WTC11 (cell line): ENCODE results near the gene MELK. TPM values are rescaled to one million over a fixed set of nuclear protein-coding genes. Genes with fewer than 3 reads are reported as not detected.

Experiments
- ATAC-seq: fragments of 200-7000 bp; cut with Tn5 transposase; 2 replicates; pipeline ENCODE4 v1.10.0; 2021; ENCODE audit warnings: mild to moderate bottlenecking, moderate library complexity
- CTCF ChIA-PET: fragments of 300-600 bp; sonication (Branson Sonifier 250); formaldehyde crosslinking; loops from one replicate; lab custom pipeline; 2021; ENCODE audit warnings: antibody characterized with exemption; lab: Charles Lee
- POLR2A ChIA-PET: fragments of 350-600 bp; sonication (Branson Sonifier 250); formaldehyde crosslinking; loops from one replicate; lab custom pipeline; 2021; ENCODE audit warnings: antibody characterized with exemption; lab: Charles Lee
- DNase-seq: peaks from one replicate; pipeline ENCODE4 v3.0.0; 2021; ENCODE audit warnings: low spot score
- H3K27ac Mint-ChIP-seq: 2 replicates; pipeline ENCODE4 v1.8.0; 2021; ENCODE audit warnings: mixed read lengths
- H3K27me3 Mint-ChIP-seq: 2 replicates; pipeline ENCODE4 v1.8.0; 2021; ENCODE audit warnings: low read depth, mild to moderate bottlenecking, moderate library complexity, mixed read lengths
- H3K36me3 Mint-ChIP-seq: 2 replicates; pipeline ENCODE4 v1.8.0; 2021; ENCODE audit warnings: mixed read lengths
- H3K4me1 Mint-ChIP-seq: 2 replicates; pipeline ENCODE4 v1.8.0; 2022; ENCODE audit warnings: mixed read lengths
- H3K4me3 Mint-ChIP-seq: 2 replicates; pipeline ENCODE4 v1.8.0; 2021; ENCODE audit warnings: mild to moderate bottlenecking, moderate library complexity, mixed read lengths
- H3K9me3 Mint-ChIP-seq: 2 replicates; pipeline ENCODE4 v1.8.0; 2021; ENCODE audit warnings: mixed read lengths
- ARID4B ChIP-seq: sonication (generic); formaldehyde crosslinking; IDR thresholded peaks from 2 replicates; pipeline ENCODE4 v1.8.0; 2023; ENCODE audit warnings: missing genetic modification reagents, mild to moderate bottlenecking, borderline replicate concordance
- CTCF ChIP-seq: fragments of 200-600 bp; IDR thresholded peaks from 2 replicates; pipeline ENCODE4 v1.8.0; 2022; ENCODE audit warnings: antibody characterized with exemption
- E2F1 ChIP-seq: sonication (generic); formaldehyde crosslinking; IDR thresholded peaks from 2 replicates; pipeline ENCODE4 v1.8.0; 2022; ENCODE audit warnings: mild to moderate bottlenecking, missing genetic modification reagents
- ERG ChIP-seq: fragments of 250-450 bp; sonication (Bioruptor Pico); IDR thresholded peaks from 2 replicates; pipeline ENCODE4 v1.8.0; 2021; ENCODE audit warnings: mild to moderate bottlenecking
- FOXK1 ChIP-seq: sonication (generic); formaldehyde crosslinking; IDR thresholded peaks from 2 replicates; pipeline ENCODE4 v1.8.0; 2022; ENCODE audit warnings: mild to moderate bottlenecking, moderate library complexity, missing genetic modification reagents
- GRHL2 ChIP-seq: fragments of 250-450 bp; sonication (Bioruptor Pico); IDR thresholded peaks from 2 replicates; pipeline ENCODE4 v1.8.0; 2022; ENCODE audit warnings: mild to moderate bottlenecking, moderate library complexity; ENCODE audit not compliant: insufficient replicate concordance, severe bottlenecking
- HMGA2 ChIP-seq: fragments of 250-450 bp; sonication (Bioruptor Pico); IDR thresholded peaks from 2 replicates; pipeline ENCODE4 v1.4.0; 2021; ENCODE audit warnings: mild to moderate bottlenecking, moderate library complexity
- MAX ChIP-seq: sonication (generic); formaldehyde crosslinking; IDR thresholded peaks from 2 replicates; pipeline ENCODE4 v1.8.0; 2022; ENCODE audit warnings: mild to moderate bottlenecking, missing genetic modification reagents
- MLX ChIP-seq: sonication (generic); formaldehyde crosslinking; IDR thresholded peaks from 2 replicates; pipeline ENCODE4 v1.8.1; 2023; ENCODE audit warnings: mild to moderate bottlenecking, missing genetic modification reagents, moderate library complexity
- SMAD3 ChIP-seq: sonication (generic); formaldehyde crosslinking; IDR thresholded peaks from 2 replicates; pipeline ENCODE4 v1.8.0; 2022; ENCODE audit warnings: missing genetic modification reagents, mild to moderate bottlenecking, borderline replicate concordance
- SP1 ChIP-seq: sonication (generic); formaldehyde crosslinking; conservative IDR thresholded peaks from 2 replicates; pipeline ENCODE4 v1.8.1; 2022; ENCODE audit warnings: missing genetic modification reagents
- ZMAT4 ChIP-seq: fragments of 250-450 bp; sonication (Bioruptor Pico); IDR thresholded peaks from 2 replicates; pipeline ENCODE4 v1.9.0; 2021; ENCODE audit warnings: mild to moderate bottlenecking
- ZNF423 ChIP-seq: fragments of 250-450 bp; sonication (Bioruptor Pico); IDR thresholded peaks from 2 replicates; pipeline ENCODE4 v2.1.2; 2022; ENCODE audit warnings: mild to moderate bottlenecking, moderate library complexity
- ZNF512 ChIP-seq: sonication (generic); formaldehyde crosslinking; IDR thresholded peaks from 2 replicates; pipeline ENCODE4 v1.8.1; 2022; ENCODE audit warnings: missing genetic modification reagents, borderline replicate concordance
- total RNA-seq: library from RNA; stranded (reverse); gene quantifications from 3 replicates; pipeline ENCODE4 v1.2.3, GENCODE V29; 2021

The MELK gene
- total RNA-seq, 1 experiment from 2014 or later: 53.2 TPM

GRCh38 chr9:36551910-36552309 lies 20.8 kb upstream of the MELK start:
- H3K27me3 Mint-ChIP-seq: no peaks in the 10 kb centered on the region
- H3K27ac Mint-ChIP-seq: no peak overlapping the region
- peaks cover 9% of the 10 kb centered on the region for H3K4me1 Mint-ChIP-seq
- H3K36me3 Mint-ChIP-seq: no peaks in the 10 kb centered on the region
- H3K9me3 Mint-ChIP-seq: no peaks in the 10 kb centered on the region
- POLR2A ChIA-PET: no interaction called here
- no peak for ATAC-seq
- H3K4me3 Mint-ChIP-seq: no peak overlapping the region
- TF ChIP-seq E2F1 (CRISPR knock-in tag) (no peak), ERG (no peak), GRHL2 (no peak), CTCF (no peak), ZNF423 (CRISPR knock-in tag) (no peak), ARID4B (CRISPR knock-in tag) (no peak)
- DNase-seq: no peak
- CTCF ChIA-PET: interaction anchor here (0.6 to 0.7 kb wide), 2 partner anchors 10 to 69 kb away, joined by 3 read pairs; no protein-coding TSS in a partner anchor

- peak; percentile 32 for ATAC-seq
- no peak overlapping the region for H3K4me3 Mint-ChIP-seq
- H3K27ac Mint-ChIP-seq: peak overlapping the region; percentile 93
- H3K27me3 Mint-ChIP-seq: no peaks in the 10 kb centered on the region
- CTCF ChIA-PET: interaction anchor here (0.8 to 1.6 kb wide), 2 partner anchors 150 to 152 kb away, joined by 3 to 10 read pairs; no protein-coding TSS in a partner anchor
- no peaks in the 10 kb centered on the region; the same call in 1 of the 2 replicates for H3K9me3 Mint-ChIP-seq
- peaks cover 12% of the 10 kb centered on the region for H3K4me1 Mint-ChIP-seq
- H3K36me3 Mint-ChIP-seq: no peaks in the 10 kb centered on the region
- POLR2A ChIA-PET: no interaction called here
- no peak for DNase-seq
- no peak for TF ChIP-seq MAX (CRISPR knock-in tag)
- no peak for TF ChIP-seq MLX (CRISPR knock-in tag)
- TF ChIP-seq SMAD3: no peak
- TF ChIP-seq ARID4B (CRISPR knock-in tag): no peak
- no peak for TF ChIP-seq ZNF512 (CRISPR knock-in tag)
- no peak for TF ChIP-seq ZMAT4 (CRISPR knock-in tag)
- TF ChIP-seq FOXK1 (CRISPR knock-in tag): no peak
- TF ChIP-seq HMGA2 (CRISPR knock-in tag): no peak
- no peak for TF ChIP-seq SP1 (CRISPR knock-in tag)
These were observed 13.5 kb upstream of the MELK start for GRCh38 chr9:36559036-36559695.
